K562 (cell line): ENCODE measurements around the gene MPI. TPM values are rescaled to one million over a fixed set of nuclear protein-coding genes. Genes with fewer than 3 reads are reported as not detected.

Experiments used
- BDP1 ChIP-seq: IDR thresholded peaks from 3 replicates; pipeline ENCODE4 v1.6.1; 2011; ENCODE audit not compliant: insufficient read length, insufficient read depth
- FOXP1 ChIP-seq: sonication (generic); formaldehyde crosslinking; IDR thresholded peaks from 2 replicates; pipeline ENCODE4 v1.8.0; 2022; ENCODE audit warnings: mild to moderate bottlenecking, missing genetic modification reagents
- HCFC1 ChIP-seq: IDR thresholded peaks from 2 replicates; pipeline ENCODE4 v1.6.1; 2012; ENCODE audit warnings: low read depth, low read length, improper control_type of control experiment
- MGA ChIP-seq: fragments of 450-650 bp; IDR thresholded peaks from 2 replicates; pipeline ENCODE4 v1.6.1; 2016; ENCODE audit warnings: mild to moderate bottlenecking, moderate library complexity
- SP1 ChIP-seq: sonication (generic); formaldehyde crosslinking; IDR thresholded peaks from 2 replicates; pipeline ENCODE4 v1.8.1; 2022; ENCODE audit warnings: mild to moderate bottlenecking, missing genetic modification reagents
- TBL1XR1 ChIP-seq, 2 experiments: IDR thresholded peaks; 2 replicates each; pipeline ENCODE4 v1.6.1; 2012; ENCODE audit warnings: improper control_type of control experiment in 2 of 2, low read length in 2 of 2, mild to moderate bottlenecking in 1 of 2
- TBP ChIP-seq: optimal IDR thresholded peaks from 2 replicates; pipeline ENCODE3; 2011; ENCODE audit warnings: low read depth, low read length, improper control_type of control experiment
- WHSC1 ChIP-seq: IDR thresholded peaks from one replicate; pipeline ENCODE4 v1.6.1; 2012; ENCODE audit warnings: low read length, control low read depth, inconsistent platforms
- ZNF224 ChIP-seq: sonication (generic); formaldehyde crosslinking; IDR thresholded peaks from 2 replicates; pipeline ENCODE4 v1.8.0; 2022; ENCODE audit warnings: mild to moderate bottlenecking, missing genetic modification reagents
- ZNF431 ChIP-seq: sonication (generic); formaldehyde crosslinking; IDR thresholded peaks from 2 replicates; pipeline ENCODE4 v1.8.0; 2022; ENCODE audit warnings: mild to moderate bottlenecking, missing genetic modification reagents
- ZNF589 ChIP-seq: fragments of 200-800 bp; sonication (Bioruptor generic); IDR thresholded peaks from 2 replicates; pipeline ENCODE4 v1.6.1; 2016; ENCODE audit warnings: low read depth, missing genetic modification characterization, missing compliant biosample characterization
- ZNF76 ChIP-seq: fragments of 250-450 bp; sonication (Bioruptor Pico); IDR thresholded peaks from 2 replicates; pipeline ENCODE4 v1.4.0; 2020; ENCODE audit warnings: mild to moderate bottlenecking, moderate library complexity, borderline replicate concordance
- polyA plus RNA-seq, 8 experiments: library from polyadenylated mRNA; depleted of rRNA in 4 of 8; stranded (reverse) in 5 of 8; unstranded in 3 of 8; fragments of >200 nt; fragmentation: Nextera tagmentation in 2 of 8; fragmentation: Illumina TruSeq in 1 of 8; extraction: Ambion mirVana in 2 of 8; extraction: Trizol in 1 of 8; gene quantifications; 2 replicates each; pipeline versions ENCODE4 v1.2.1 to v1.2.3, GENCODE V29; 2011 to 2014; ENCODE audit warnings: inconsistent platforms in 1 of 8, missing spikeins in 1 of 8
- total RNA-seq, 7 experiments: library from RNA; depleted of rRNA in 6 of 7; stranded (reverse); fragments of >200 nt in 6 of 7; fragmentation: Illumina TruSeq in 2 of 7; extraction: Trizol in 2 of 7; gene quantifications; 2 replicates each; pipeline versions ENCODE4 v1.2.1 to v1.2.3, GENCODE V29; 2011 to 2021; ENCODE audit warnings: low replicate concordance in 1 of 7
- TF ChIP-seq, protein P1 (sequence below): fragments of 450-650 bp; IDR thresholded peaks from 2 replicates; pipeline ENCODE4 v1.6.1; 2016; ENCODE audit warnings: borderline replicate concordance

MPI gene
- total and polyA plus RNA-seq, 9 of the 15 experiments (the other 6 are each of a cell fraction or from before 2014, with no cell fraction given) = 30.7 to 105 (median 40.5) TPM

DNA sequence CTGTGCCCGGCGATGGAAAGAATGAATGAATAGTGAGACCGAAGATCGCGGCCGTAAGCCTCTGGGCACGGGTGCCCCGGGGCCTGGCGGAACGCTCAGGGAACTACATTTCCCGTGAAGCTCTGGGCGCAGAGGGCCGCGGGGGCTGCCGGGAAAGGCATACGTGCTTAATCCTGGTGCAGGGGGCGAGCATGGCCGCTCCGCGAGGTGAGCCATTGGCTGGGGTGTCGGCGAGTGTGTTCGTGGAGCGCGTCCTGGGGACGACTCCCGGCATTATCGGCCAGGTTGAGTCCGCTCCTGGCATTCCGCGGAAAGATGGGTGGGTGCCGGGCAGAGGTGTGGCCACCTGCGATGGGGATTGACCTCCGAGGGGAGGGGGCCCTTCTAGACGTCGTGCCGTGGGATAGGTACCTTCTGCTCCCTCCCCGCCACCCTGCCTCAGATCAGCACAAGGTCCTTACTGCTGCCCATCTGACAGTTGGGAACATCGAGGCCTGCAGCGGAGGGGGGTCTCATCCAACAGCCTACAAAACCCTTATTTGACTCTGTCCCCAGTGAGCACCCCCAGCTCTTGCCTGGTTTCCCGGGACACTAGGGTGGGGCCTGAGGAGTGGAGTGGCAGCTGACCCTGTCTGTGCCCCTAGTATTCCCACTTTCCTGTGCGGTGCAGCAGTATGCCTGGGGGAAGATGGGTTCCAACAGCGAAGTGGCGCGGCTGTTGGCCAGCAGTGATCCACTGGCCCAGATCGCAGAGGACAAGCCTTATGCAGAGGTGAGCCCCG lies at the start of gene MPI (continued):
- TF ChIP-seq ZNF76 = peak; percentile 69; the same call in 1 of the 2 replicates
- peak; percentile 89 for TF ChIP-seq TBP
- TF ChIP-seq WHSC1 = no peak
- TF ChIP-seq BDP1 = no peak
- TF ChIP-seq, protein P1, sequence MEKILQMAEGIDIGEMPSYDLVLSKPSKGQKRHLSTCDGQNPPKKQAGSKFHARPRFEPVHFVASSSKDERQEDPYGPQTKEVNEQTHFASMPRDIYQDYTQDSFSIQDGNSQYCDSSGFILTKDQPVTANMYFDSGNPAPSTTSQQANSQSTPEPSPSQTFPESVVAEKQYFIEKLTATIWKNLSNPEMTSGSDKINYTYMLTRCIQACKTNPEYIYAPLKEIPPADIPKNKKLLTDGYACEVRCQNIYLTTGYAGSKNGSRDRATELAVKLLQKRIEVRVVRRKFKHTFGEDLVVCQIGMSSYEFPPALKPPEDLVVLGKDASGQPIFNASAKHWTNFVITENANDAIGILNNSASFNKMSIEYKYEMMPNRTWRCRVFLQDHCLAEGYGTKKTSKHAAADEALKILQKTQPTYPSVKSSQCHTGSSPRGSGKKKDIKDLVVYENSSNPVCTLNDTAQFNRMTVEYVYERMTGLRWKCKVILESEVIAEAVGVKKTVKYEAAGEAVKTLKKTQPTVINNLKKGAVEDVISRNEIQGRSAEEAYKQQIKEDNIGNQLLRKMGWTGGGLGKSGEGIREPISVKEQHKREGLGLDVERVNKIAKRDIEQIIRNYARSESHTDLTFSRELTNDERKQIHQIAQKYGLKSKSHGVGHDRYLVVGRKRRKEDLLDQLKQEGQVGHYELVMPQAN = peak; percentile 70; the same call in 1 of the 2 replicates
- TF ChIP-seq FOXP1 (CRISPR knock-in tag) = 0 out of 2 replicates have a peak, but pooled peaks have one; percentile 75
- peak; percentile 54 for TF ChIP-seq ZNF589
- TF ChIP-seq ZNF224 (CRISPR knock-in tag) = no peak
- TF ChIP-seq ZNF431 (CRISPR knock-in tag) = 0 out of 2 replicates have a peak, but pooled peaks have one; percentile 12
- peak; percentile 5; the same call in 1 of the 2 replicates for TF ChIP-seq MGA
- TF ChIP-seq TBL1XR1 (IDR thresholded peaks at IDR 0.05; ENCODE audit: low read length in 2 of 2) = peak; percentile 25 to 28; a peak in 2 of 4 replicates
- TF ChIP-seq SP1 (CRISPR knock-in tag) = 0 out of 2 replicates have a peak, but pooled peaks have one; percentile 52
- peak; percentile 95 for TF ChIP-seq HCFC1
